ENCODE results near the gene ZMAT5. TPM values are rescaled to one million over a fixed set of nuclear protein-coding genes. Genes with fewer than 3 reads are reported as not detected.
A peak's percentile ranks its signal among the peaks of the same experiment; 100 is the strongest.

ZMAT5 gene
- total RNA-seq, 1 donor from 2014 or later = 24.4 TPM

GRCh38 chr22:29780220-29780619 is 13.4 kb upstream of the ZMAT5 start:
- H3K4me1 ChIP-seq (ENCODE audit: insufficient read depth, low read length) = peaks cover 40% of the 10 kb centered on the region
- H3K36me3 ChIP-seq (ENCODE audit: insufficient read depth, low read length) = no peaks in the 10 kb centered on the region
- peak overlapping the region; percentile 97 for H3K27ac ChIP-seq (ENCODE audit: low read depth, low read length)
- H3K9ac ChIP-seq (ENCODE audit: low read length) = peak overlapping the region; percentile 86
- Mint-ChIP-seq H3K27me3 (ENCODE audit: low read depth, unreplicated experiment) (no peaks in the 10 kb centered on the region), H3K27ac (ENCODE audit: unreplicated experiment) (peak overlapping the region; percentile 100), H3K36me3 (ENCODE audit: low read depth, unreplicated experiment) (no peaks in the 10 kb centered on the region), H3K4me3 (ENCODE audit: unreplicated experiment) (peak overlapping the region; percentile 64), H3K4me1 (ENCODE audit: low read depth, unreplicated experiment) (peaks cover 34% of the 10 kb centered on the region), H3K9me3 (ENCODE audit: unreplicated experiment) (no peaks in the 10 kb centered on the region)
- TF ChIP-seq CTCF (IDR thresholded peaks at IDR 0.05; ENCODE audit: insufficient read depth, low read depth, low read length) (no peak), EZH2 (IDR thresholded peaks at IDR 0.05; ENCODE audit: insufficient read depth, low read length) (no peak)
- no peak overlapping the region for H3K4me3 ChIP-seq (ENCODE audit: insufficient read depth, low read depth, low read length)
- H4K20me1 ChIP-seq (ENCODE audit: insufficient read depth, low read length) = no peaks in the 10 kb centered on the region
- H3K27me3 ChIP-seq (ENCODE audit: insufficient read depth, low read length) = no peaks in the 10 kb centered on the region
- no peaks in the 10 kb centered on the region for H3K79me2 ChIP-seq (ENCODE audit: insufficient read depth, low read length)
- no peak for FAIRE-seq
- no peaks in the 10 kb centered on the region for H3K9me3 ChIP-seq (ENCODE audit: insufficient read depth, low read depth, low read length)
- H3K4me2 ChIP-seq (ENCODE audit: low read length) = peak overlapping the region; percentile 81
- no peak for DNase-seq (ENCODE audit: low read depth)
- H2AFZ ChIP-seq (ENCODE audit: low read depth, low read length) = no peak overlapping the region

DNA sequence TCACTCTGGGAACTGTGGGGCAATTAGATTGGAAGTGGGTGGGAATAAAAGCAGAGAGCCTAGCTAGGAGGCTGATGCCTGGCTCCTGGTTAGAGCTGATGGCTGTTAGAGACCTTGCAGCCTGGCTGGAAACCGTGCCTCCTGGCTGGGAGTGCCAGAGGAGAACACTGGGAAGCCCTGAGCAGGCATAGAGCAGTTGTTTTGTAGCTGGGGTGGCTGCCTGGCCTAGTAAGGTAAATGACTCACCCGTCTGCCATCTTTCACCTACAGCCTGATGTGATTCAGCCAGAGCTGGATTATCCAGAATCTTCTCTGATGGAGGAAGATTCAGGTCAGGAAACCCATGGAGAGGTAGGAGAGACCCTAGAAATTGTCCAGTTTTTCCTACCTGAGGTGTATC is 6.4 kb upstream of the ZMAT5 start:
- peaks cover 17% of the 10 kb centered on the region for H3K36me3 ChIP-seq (ENCODE audit: insufficient read depth, low read length)
- peak overlapping the region; percentile 59 for H3K27ac ChIP-seq (ENCODE audit: low read depth, low read length)
- H3K9me3 ChIP-seq (ENCODE audit: insufficient read depth, low read depth, low read length) = no peaks in the 10 kb centered on the region
- peaks cover 19% of the 10 kb centered on the region for H3K4me1 Mint-ChIP-seq (ENCODE audit: low read depth, unreplicated experiment)
- FAIRE-seq = peak; percentile 73
- H2AFZ ChIP-seq (ENCODE audit: low read depth, low read length) = peak overlapping the region; percentile 65
- DNase-seq (ENCODE audit: low read depth) = peak; percentile 63
- H3K36me3 Mint-ChIP-seq (ENCODE audit: low read depth, unreplicated experiment) = peaks cover 2% of the 10 kb centered on the region
- no peak overlapping the region for H3K4me3 ChIP-seq (ENCODE audit: insufficient read depth, low read depth, low read length)
- no peak for TF ChIP-seq EZH2 (IDR thresholded peaks at IDR 0.05; ENCODE audit: insufficient read depth, low read length)
- no peak for TF ChIP-seq CTCF (IDR thresholded peaks at IDR 0.05; ENCODE audit: insufficient read depth, low read depth, low read length)
- peaks cover 17% of the 10 kb centered on the region for H3K79me2 ChIP-seq (ENCODE audit: insufficient read depth, low read length)
- peaks cover 21% of the 10 kb centered on the region for H3K4me1 ChIP-seq (ENCODE audit: insufficient read depth, low read length)
- H3K27me3 ChIP-seq (ENCODE audit: insufficient read depth, low read length) = no peaks in the 10 kb centered on the region
- peak overlapping the region; percentile 91 for H3K27ac Mint-ChIP-seq (ENCODE audit: unreplicated experiment)
- no peak overlapping the region for H3K9ac ChIP-seq (ENCODE audit: low read length)
- H3K27me3 Mint-ChIP-seq (ENCODE audit: low read depth, unreplicated experiment) = no peaks in the 10 kb centered on the region
- H3K9me3 Mint-ChIP-seq (ENCODE audit: unreplicated experiment) = no peaks in the 10 kb centered on the region
- H3K4me3 Mint-ChIP-seq (ENCODE audit: unreplicated experiment) = no peak overlapping the region
- no peak overlapping the region for H3K4me2 ChIP-seq (ENCODE audit: low read length)
- H4K20me1 ChIP-seq (ENCODE audit: insufficient read depth, low read length) = peaks cover 13% of the 10 kb centered on the region

GRCh38 chr22:29772170-29772641 is 5.4 kb upstream of the ZMAT5 start:
- Histone ChIP-seq H3K9ac (ENCODE audit: low read length) (no peak overlapping the region), H2AFZ (ENCODE audit: low read depth, low read length) (no peak overlapping the region), H3K4me3 (ENCODE audit: insufficient read depth, low read depth, low read length) (no peak overlapping the region), H3K4me2 (ENCODE audit: low read length) (no peak overlapping the region), H3K4me1 (ENCODE audit: insufficient read depth, low read length) (peaks cover 20% of the 10 kb centered on the region), H3K27ac (ENCODE audit: low read depth, low read length) (no peak overlapping the region), H4K20me1 (ENCODE audit: insufficient read depth, low read length) (peaks cover 18% of the 10 kb centered on the region), H3K27me3 (ENCODE audit: insufficient read depth, low read length) (no peaks in the 10 kb centered on the region), H3K36me3 (ENCODE audit: insufficient read depth, low read length) (peaks cover 17% of the 10 kb centered on the region), H3K9me3 (ENCODE audit: insufficient read depth, low read depth, low read length) (no peaks in the 10 kb centered on the region), H3K79me2 (ENCODE audit: insufficient read depth, low read length) (peaks cover 28% of the 10 kb centered on the region)
- Mint-ChIP-seq H3K27me3 (ENCODE audit: low read depth, unreplicated experiment) (no peaks in the 10 kb centered on the region), H3K4me1 (ENCODE audit: low read depth, unreplicated experiment) (peaks cover 20% of the 10 kb centered on the region), H3K9me3 (ENCODE audit: unreplicated experiment) (no peaks in the 10 kb centered on the region), H3K27ac (ENCODE audit: unreplicated experiment) (no peak overlapping the region), H3K36me3 (ENCODE audit: low read depth, unreplicated experiment) (peaks cover 3% of the 10 kb centered on the region), H3K4me3 (ENCODE audit: unreplicated experiment) (peak overlapping the region; percentile 16)
- TF ChIP-seq CTCF (IDR thresholded peaks at IDR 0.05; ENCODE audit: insufficient read depth, low read depth, low read length) (peak; percentile 55), EZH2 (IDR thresholded peaks at IDR 0.05; ENCODE audit: insufficient read depth, low read length) (no peak)
- FAIRE-seq (peak; percentile 32), DNase-seq (ENCODE audit: low read depth) (peak; percentile 77)

Measured in astrocyte (in vitro differentiated cells and primary cell).